Activated CD4-positive, alpha-beta memory T cell treated with anti-CD3 and anti-CD28 coated beads for 36 hours (primary cell): Measurements from ENCODE around the gene TPRG1. TPM values are rescaled to one million over a fixed set of nuclear protein-coding genes. Genes with fewer than 3 reads are reported as not detected.
A peak's percentile ranks its signal among the peaks of the same experiment; 100 is the strongest.

ENCODE experiments used
- CTCF ChIA-PET: fragments of 350-600 bp; sonication (Branson Sonifier 250); formaldehyde crosslinking; loops from one replicate; lab custom pipeline; 2021; ENCODE audit warnings: antibody characterized with exemption, inconsistent platforms; lab: Charles Lee
- POLR2A ChIA-PET: fragments of 350-600 bp; sonication (Branson Sonifier 250); formaldehyde crosslinking; loops from one replicate; lab custom pipeline; 2021; ENCODE audit warnings: antibody characterized with exemption; lab: Charles Lee
- DNase-seq: peaks from one replicate; pipeline ENCODE4 v3.0.0-alpha.2; 2020
- H3K27ac Mint-ChIP-seq: one replicate; pipeline ENCODE4 v1.8.0; 2021; ENCODE audit warnings: mixed read lengths
- H3K27me3 Mint-ChIP-seq: one replicate; pipeline ENCODE4 v1.8.0; 2021; ENCODE audit warnings: mixed read lengths
- H3K36me3 Mint-ChIP-seq: one replicate; pipeline ENCODE4 v1.8.0; 2021; ENCODE audit warnings: mixed read lengths
- H3K4me1 Mint-ChIP-seq: one replicate; pipeline ENCODE4 v1.8.0; 2021; ENCODE audit warnings: low read depth, mixed read lengths
- H3K4me3 Mint-ChIP-seq: one replicate; pipeline ENCODE4 v1.8.0; 2021; ENCODE audit warnings: mild to moderate bottlenecking, mixed read lengths
- H3K9me3 Mint-ChIP-seq: one replicate; pipeline ENCODE4 v1.8.0; 2021; ENCODE audit warnings: mixed read lengths
- intact Hi-C: fragments of 100-400 bp; cut with micrococcal nuclease; formaldehyde crosslinking; loops from one replicate; pipeline ENCODE4 v1.15.1; 2023
- total RNA-seq, 2 experiments: library from RNA; stranded (reverse); gene quantifications; one replicate each; pipeline ENCODE4 v1.2.3, GENCODE V29; 2021

TPRG1 gene
- total RNA-seq, 2 experiments from 2014 or later: 11.4 to 11.5 TPM

DNA sequence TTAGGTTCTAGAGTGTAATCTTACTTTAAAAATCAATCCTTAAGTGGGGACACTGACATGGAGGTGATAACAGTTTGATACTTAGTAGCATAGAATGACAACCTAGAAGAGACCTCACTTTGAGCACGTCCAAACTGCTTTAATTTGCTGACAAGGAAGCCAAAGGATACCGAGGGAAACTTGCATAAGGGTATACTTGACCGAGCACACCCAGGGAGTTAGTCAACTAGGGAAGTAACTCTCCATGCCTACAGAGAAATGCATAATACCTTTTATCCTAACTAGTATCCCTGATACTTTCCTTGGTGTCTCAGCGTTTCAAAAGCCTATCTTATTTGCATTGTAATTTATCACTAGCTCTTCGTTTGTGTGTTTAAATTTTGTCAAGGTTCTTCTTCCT is 5.5 kb upstream of the TPRG1 start:
- Mint-ChIP-seq H3K27ac (no peak overlapping the region), H3K9me3 (no peaks in the 10 kb centered on the region), H3K4me1 (peaks cover 3% of the 10 kb centered on the region), H3K27me3 (no peaks in the 10 kb centered on the region), H3K4me3 (no peak overlapping the region), H3K36me3 (no peaks in the 10 kb centered on the region)
- no peak for DNase-seq
- CTCF ChIA-PET: no interaction called here
- intact Hi-C loops: loop anchor here (5.0 kb wide), 1 partner anchor 781 kb away; no protein-coding TSS in a partner anchor
- POLR2A ChIA-PET: no interaction called here

DNA sequence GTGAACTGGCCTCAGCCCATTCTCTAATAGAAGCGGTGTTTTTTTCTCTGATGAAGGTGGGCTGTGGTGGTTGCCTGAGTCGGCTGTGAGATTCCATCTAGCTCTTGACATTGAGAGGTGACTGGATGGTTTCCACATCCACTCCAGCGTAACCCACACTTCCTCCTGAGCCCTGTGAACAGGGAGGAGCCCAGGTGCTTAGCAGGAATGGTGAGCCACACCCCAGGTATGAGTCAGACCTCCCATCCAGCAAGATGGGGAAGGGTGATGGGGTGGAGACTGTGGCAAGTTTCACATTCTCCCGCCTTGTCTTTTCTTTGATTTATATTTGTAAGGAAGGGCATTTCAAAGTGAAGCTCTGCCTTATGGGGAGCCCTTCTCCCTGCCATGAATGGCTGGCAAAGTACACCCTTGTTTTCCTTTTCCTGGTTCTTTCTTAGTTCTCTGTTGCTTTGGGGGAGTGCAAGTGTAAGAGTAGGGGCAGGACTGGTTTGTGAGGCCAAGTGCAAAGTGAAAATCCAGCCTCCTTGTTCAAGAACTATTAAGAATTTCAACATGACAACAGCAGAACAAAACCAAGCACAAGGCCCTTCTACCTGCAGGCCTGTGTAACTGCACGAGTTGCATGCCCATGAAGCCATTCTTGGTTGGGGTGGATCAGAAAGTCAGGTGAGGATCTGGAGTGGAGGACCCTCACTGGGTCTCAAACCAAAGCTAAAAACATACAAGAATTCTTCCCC is 4.6 kb upstream of the TPRG1 start:
- Mint-ChIP-seq H3K27ac (no peak overlapping the region), H3K36me3 (no peaks in the 10 kb centered on the region), H3K9me3 (no peaks in the 10 kb centered on the region), H3K4me1 (peaks cover 3% of the 10 kb centered on the region), H3K27me3 (no peaks in the 10 kb centered on the region), H3K4me3 (no peak overlapping the region)
- ChIA-PET CTCF (no interaction called here), POLR2A (no interaction called here)
- DNase-seq: peak; percentile 11
- intact Hi-C loops: loop anchor here (5.0 kb wide), 1 partner anchor 780 kb away; no protein-coding TSS in a partner anchor

DNA sequence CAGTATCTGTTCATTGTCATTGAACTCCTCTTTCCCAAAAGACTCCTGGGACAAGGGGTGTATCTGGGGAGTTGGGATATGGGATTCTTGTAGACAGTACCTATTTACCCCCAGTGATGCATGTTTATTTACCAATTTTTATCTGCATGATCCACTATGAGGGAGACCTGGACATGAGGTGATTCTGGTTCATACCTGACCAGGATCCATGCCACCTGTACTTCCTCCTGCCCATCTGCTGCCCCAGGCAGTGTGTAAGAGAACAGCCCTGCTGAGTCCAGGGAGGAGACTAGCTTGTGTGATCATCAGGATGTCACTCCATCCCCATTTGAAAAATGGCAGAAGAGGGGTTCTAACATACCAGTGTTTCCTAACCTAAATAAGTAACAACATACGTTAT is 3.1 kb upstream of the TPRG1 start:
- POLR2A ChIA-PET: no interaction called here
- no peak for DNase-seq
- CTCF ChIA-PET: interaction anchor here (0.6 kb wide), 1 partner anchor 77 kb away, joined by 3 read pairs; no protein-coding TSS in a partner anchor
- H3K27ac Mint-ChIP-seq: no peak overlapping the region
- H3K27me3 Mint-ChIP-seq: no peaks in the 10 kb centered on the region
- intact Hi-C loops: loop anchor here (5.0 kb wide), 1 partner anchor 779 kb away; no protein-coding TSS in a partner anchor
- H3K4me1 Mint-ChIP-seq: peaks cover 6% of the 10 kb centered on the region
- H3K4me3 Mint-ChIP-seq: no peak overlapping the region
- H3K9me3 Mint-ChIP-seq: no peaks in the 10 kb centered on the region
- no peaks in the 10 kb centered on the region for H3K36me3 Mint-ChIP-seq

DNA sequence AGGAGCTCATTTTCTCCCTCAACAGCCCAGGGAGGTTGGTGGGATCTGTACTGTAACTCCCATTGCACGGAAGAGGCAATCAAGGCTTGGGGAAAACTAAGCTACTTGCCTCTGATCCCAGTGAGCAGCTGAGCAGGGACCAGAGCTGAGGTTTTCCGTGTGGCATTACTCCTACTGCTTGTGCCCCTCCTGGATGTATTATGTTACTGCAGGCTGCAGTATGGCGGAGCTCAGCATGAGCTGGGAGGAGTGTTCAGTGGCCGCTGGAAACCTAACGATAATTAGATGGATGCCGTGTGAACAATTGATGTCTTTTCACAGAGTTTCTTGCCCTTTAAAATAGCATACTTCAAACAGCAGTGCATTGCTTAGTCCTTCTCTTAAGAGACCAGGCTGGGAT is 2.0 kb upstream of the TPRG1 start:
- intact Hi-C loops: loop anchor here (5.0 kb wide), 1 partner anchor 778 kb away; no protein-coding TSS in a partner anchor
- Mint-ChIP-seq H3K36me3 (no peaks in the 10 kb centered on the region), H3K9me3 (no peaks in the 10 kb centered on the region), H3K27ac (no peak overlapping the region), H3K4me1 (peaks cover 6% of the 10 kb centered on the region), H3K27me3 (no peaks in the 10 kb centered on the region), H3K4me3 (no peak overlapping the region)
- POLR2A ChIA-PET: no interaction called here
- DNase-seq: no peak
- CTCF ChIA-PET: interaction anchor here (1.8 kb wide), 1 partner anchor 128 kb away, joined by 5 read pairs; no protein-coding TSS in a partner anchor

DNA sequence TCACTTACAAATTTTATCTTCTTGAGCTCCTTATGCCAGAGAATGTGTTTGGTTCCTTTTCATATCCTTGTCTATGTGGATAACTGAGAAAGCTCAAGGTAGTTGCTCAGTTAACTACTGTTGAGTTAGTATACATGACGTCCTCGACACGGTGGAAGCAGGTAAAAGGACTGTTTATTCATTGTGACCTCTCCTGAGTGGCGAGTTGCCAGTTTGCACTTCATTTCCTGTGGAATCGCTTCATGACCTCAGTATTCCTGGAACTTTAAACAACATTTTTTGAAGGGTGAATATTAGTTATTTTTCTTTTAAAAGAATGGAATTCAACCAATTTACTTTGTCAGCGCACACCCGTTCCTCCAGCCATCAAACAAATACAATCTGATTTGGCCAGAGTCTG is 1.2 kb upstream of the TPRG1 start:
- Mint-ChIP-seq H3K27me3 (peaks cover 1% of the 10 kb centered on the region), H3K9me3 (no peaks in the 10 kb centered on the region), H3K36me3 (no peaks in the 10 kb centered on the region), H3K27ac (no peak overlapping the region), H3K4me3 (no peak overlapping the region), H3K4me1 (peaks cover 6% of the 10 kb centered on the region)
- intact Hi-C loops: no loop called here
- no peak for DNase-seq
- ChIA-PET POLR2A (no interaction called here), CTCF (interaction anchor here (1.8 kb wide), 1 partner anchor 129 kb away, joined by 5 read pairs; no protein-coding TSS in a partner anchor)

DNA sequence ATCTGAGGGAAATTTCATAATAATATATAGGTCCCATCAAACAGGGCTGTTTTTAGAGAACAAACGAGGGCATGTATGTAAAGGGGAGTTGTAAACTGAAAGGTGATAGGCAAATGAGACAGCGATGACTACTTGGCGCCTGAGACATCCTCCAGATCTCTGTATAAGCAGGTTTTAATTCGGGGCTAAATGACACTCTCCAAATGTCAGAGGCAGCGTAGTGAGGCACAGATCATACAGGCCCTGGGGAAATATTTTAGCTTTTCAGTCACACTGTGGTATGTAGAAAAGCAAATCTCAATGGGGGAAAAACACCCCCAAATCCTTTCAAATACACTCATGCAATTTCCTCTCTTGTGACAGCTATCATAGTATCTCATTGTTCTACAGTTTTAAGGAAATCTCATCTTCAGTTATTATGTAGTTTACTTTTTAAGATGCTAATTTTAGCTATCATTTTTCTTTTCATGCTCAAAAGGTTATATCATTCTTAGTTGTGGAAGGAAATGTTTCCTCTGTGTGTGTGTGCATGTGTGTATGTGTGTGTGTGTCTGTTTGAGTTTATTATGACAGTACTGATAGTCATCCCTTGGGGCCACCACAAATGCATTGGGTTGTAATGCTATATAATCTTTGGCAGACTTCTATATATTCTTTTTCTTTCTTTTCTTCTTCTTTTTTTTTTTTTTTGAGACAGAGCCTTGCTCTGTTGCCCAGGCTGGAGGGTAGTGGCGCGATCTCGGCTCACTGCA is 1.1 kb downstream of the TPRG1 start:
- intact Hi-C loops: no loop called here
- Mint-ChIP-seq H3K36me3 (no peaks in the 10 kb centered on the region), H3K4me1 (peaks cover 4% of the 10 kb centered on the region), H3K9me3 (no peaks in the 10 kb centered on the region), H3K27me3 (peaks cover 1% of the 10 kb centered on the region), H3K27ac (no peak overlapping the region), H3K4me3 (no peak overlapping the region)
- CTCF ChIA-PET: no interaction called here
- DNase-seq: no peak
- POLR2A ChIA-PET: interaction anchor here (0.6 kb wide), 1 partner anchor 1390 kb away, joined by 3 read pairs; no protein-coding TSS in a partner anchor

DNA sequence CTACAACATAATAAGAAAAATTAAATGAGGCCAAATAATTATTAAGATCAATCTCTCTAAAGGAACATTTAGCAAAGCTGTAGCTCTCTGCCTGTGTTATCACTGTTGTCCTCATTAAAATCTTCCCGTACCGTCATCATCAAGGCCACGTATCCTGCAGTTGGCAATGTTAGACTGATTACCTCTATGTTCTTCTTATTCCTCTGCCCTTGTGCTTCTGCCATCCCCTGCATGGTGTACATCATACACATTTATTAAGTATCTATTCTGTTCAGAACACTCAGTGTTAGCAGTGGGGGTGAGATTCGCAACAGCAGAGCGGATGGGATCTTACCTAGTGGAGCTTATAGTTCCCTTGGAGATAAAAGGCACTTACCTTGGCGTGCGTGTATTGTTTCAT is 12.8 kb downstream of the TPRG1 start:
- H3K4me3 Mint-ChIP-seq: no peak overlapping the region
- H3K4me1 Mint-ChIP-seq: no peaks in the 10 kb centered on the region

DNA sequence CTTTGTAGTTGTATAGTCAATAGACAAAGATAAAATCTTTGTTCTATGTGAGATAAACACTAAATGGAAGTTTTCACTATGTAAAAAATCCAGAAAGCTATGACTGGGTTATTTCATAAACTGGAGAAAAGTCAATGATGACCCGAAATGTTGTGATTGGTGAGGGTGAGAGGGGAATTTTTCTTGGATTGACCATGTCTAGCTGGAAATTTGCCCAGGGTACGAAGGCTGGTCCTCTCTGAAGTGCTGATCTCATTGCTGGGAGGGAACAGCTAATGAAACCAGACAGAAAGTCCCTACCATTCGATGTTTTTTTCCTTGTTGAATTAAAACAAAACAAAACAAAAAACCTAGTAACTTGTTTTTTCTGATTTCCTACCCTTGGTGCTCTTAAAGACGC is 14.3 kb downstream of the TPRG1 start:
- Mint-ChIP-seq H3K9me3 (peaks cover 19% of the 10 kb centered on the region), H3K27ac (no peak overlapping the region), H3K4me3 (no peak overlapping the region), H3K36me3 (peaks cover 8% of the 10 kb centered on the region), H3K27me3 (no peaks in the 10 kb centered on the region), H3K4me1 (no peaks in the 10 kb centered on the region)
- CTCF ChIA-PET: no interaction called here
- no peak for DNase-seq
- intact Hi-C loops: no loop called here
- POLR2A ChIA-PET: no interaction called here

More for the DNA sequence above, 12.8 kb downstream of the TPRG1 start:
- H3K9me3 Mint-ChIP-seq: peaks cover 31% of the 10 kb centered on the region
- POLR2A ChIA-PET: no interaction called here
- H3K27me3 Mint-ChIP-seq: no peaks in the 10 kb centered on the region
- CTCF ChIA-PET: interaction anchor here (0.7 kb wide), 1 partner anchor 8 kb away, joined by 3 read pairs; no protein-coding TSS in a partner anchor
- no peak for DNase-seq
- peaks cover 10% of the 10 kb centered on the region for H3K36me3 Mint-ChIP-seq
- no peak overlapping the region for H3K27ac Mint-ChIP-seq
- intact Hi-C loops: no loop called here

DNA sequence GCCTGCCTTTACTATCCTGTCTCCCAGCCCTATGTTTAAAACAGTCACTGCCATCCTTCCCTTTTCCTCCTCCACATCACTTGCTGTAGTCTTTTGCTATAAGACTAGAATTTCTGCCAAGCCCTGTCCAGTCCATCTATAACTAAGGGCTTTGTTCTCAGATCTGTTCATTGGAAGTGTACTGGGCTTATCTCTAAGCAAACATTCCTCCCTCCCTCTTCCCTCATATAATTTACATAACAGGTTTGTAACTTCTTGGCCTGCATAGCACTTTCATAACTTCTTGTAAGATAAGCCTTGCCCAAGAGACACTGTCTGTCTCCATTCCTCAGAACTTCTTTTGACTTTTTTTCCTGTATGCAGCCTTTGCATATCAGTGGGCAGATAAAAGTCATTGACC is 16.7 kb downstream of the TPRG1 start:
- H3K27me3 Mint-ChIP-seq: no peaks in the 10 kb centered on the region
- H3K9me3 Mint-ChIP-seq: peaks cover 23% of the 10 kb centered on the region
- no peak overlapping the region for H3K27ac Mint-ChIP-seq
- H3K4me3 Mint-ChIP-seq: no peak overlapping the region
- DNase-seq: no peak
- no peaks in the 10 kb centered on the region for H3K4me1 Mint-ChIP-seq
- ChIA-PET CTCF (no interaction called here), POLR2A (no interaction called here)
- intact Hi-C loops: no loop called here
- H3K36me3 Mint-ChIP-seq: peaks cover 8% of the 10 kb centered on the region

DNA sequence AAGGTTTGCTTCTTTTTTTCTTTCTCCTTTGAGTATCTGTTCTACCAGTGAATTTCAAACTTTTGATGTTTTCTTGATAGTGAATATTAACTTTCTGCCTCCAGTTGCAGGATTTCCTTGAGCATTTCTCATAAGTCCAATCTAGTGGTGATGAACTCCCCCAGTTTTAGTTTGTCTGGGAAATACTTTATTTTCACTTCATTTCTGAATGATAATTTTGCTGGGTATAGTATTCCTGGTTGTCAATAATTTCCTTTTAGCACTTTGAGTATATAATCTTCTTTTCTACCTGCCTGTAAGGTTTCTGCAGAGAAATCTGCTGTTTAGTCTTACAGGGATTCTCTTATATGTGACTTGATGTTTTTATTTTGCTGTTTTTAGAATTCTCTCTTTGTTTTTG is 21.0 kb downstream of the TPRG1 start:
- POLR2A ChIA-PET: no interaction called here

DNA sequence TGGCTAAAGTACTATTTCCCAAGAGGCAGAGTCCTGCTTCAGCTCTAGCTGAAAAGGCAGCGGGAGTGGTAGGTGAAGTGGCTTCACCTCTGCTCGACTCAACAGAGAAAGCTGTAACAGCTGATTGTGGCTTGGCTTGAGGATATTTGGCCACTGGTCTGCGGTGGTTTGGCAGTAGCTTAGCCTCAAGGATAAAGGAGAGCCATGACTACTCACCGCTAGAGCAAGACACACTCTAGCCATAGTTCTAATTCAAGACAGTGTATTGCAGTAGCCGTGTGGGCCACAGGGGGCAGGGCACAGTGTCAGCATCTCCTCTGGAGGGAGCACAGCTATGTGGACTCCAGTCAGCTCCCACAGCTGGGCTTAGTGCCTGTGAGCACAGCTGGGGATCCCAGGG is 23.5 kb downstream of the TPRG1 start:
- ChIA-PET POLR2A (no interaction called here), CTCF (interaction anchor here (0.6 to 0.8 kb wide), 2 partner anchors 17 to 378 kb away, joined by 3 to 6 read pairs; no protein-coding TSS in a partner anchor)
- H3K4me1 Mint-ChIP-seq: no peaks in the 10 kb centered on the region
- intact Hi-C loops: no loop called here
- peaks cover 7% of the 10 kb centered on the region for H3K27me3 Mint-ChIP-seq
- peaks cover 35% of the 10 kb centered on the region for H3K9me3 Mint-ChIP-seq
- H3K36me3 Mint-ChIP-seq: peaks cover 17% of the 10 kb centered on the region
- H3K4me3 Mint-ChIP-seq: no peak overlapping the region
- H3K27ac Mint-ChIP-seq: no peak overlapping the region
- DNase-seq: no peak

More for the DNA sequence above, 21.0 kb downstream of the TPRG1 start:
- CTCF ChIA-PET: interaction anchor here (1.4 kb wide), 1 partner anchor 12 kb away, joined by 3 read pairs; no protein-coding TSS in a partner anchor
- Mint-ChIP-seq H3K27ac (no peak overlapping the region), H3K9me3 (peaks cover 35% of the 10 kb centered on the region), H3K27me3 (peaks cover 3% of the 10 kb centered on the region), H3K4me3 (no peak overlapping the region), H3K4me1 (no peaks in the 10 kb centered on the region), H3K36me3 (peaks cover 15% of the 10 kb centered on the region)
- no peak for DNase-seq
- intact Hi-C loops: no loop called here

DNA sequence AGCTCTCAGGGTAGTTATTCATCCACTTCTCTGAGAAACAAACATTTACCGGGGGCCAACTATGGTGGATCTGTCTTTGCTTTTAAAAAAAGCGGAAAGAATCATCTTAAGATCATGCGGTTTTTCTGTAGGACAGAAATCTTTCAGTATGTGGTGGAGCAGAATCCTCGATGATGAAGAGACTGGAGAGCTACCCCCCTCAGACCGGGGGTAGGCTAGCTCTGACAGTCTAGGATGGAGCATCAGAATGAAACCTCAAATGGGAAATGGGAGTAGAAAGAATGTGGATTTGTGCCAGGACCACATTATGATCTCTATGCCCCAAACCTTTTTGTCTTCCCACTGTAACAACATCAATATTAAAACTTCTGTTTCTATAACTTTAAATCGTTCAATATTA is 30.3 kb downstream of the TPRG1 start:
- H3K27ac Mint-ChIP-seq: no peak overlapping the region
- intact Hi-C loops: no loop called here
- H3K27me3 Mint-ChIP-seq: peaks cover 4% of the 10 kb centered on the region

More for the DNA sequence above, 30.3 kb downstream of the TPRG1 start:
- POLR2A ChIA-PET: no interaction called here
- Mint-ChIP-seq H3K4me3 (no peak overlapping the region), H3K36me3 (peaks cover 1% of the 10 kb centered on the region), H3K9me3 (no peaks in the 10 kb centered on the region), H3K4me1 (no peaks in the 10 kb centered on the region)
- CTCF ChIA-PET: no interaction called here
- DNase-seq: no peak
